HepG2 (cell line): Measurements from ENCODE around the gene KLF11. TPM values are rescaled to one million over a fixed set of nuclear protein-coding genes. Genes with fewer than 3 reads are reported as not detected.

ENCODE experiments used
- ATF7 ChIP-seq, 2 experiments: fragments of 450-650 bp in 1 of 2; sonication (generic) in 1 of 2; formaldehyde crosslinking in 1 of 2; IDR thresholded peaks; 2 replicates each; pipeline versions ENCODE4 v1.4.0 to v1.6.1; 2016 to 2020; ENCODE audit warnings: antibody characterized with exemption in 1 of 2, mild to moderate bottlenecking in 1 of 2, missing genetic modification reagents in 1 of 2
- FOXO1 ChIP-seq: sonication (generic); formaldehyde crosslinking; IDR thresholded peaks from 2 replicates; pipeline ENCODE4 v1.4.0; 2020; ENCODE audit warnings: missing genetic modification reagents
- GPN1 ChIP-seq: sonication (generic); formaldehyde crosslinking; IDR thresholded peaks from 2 replicates; pipeline ENCODE4 v1.5.1; 2020; ENCODE audit warnings: missing genetic modification reagents, borderline replicate concordance
- HIVEP1 ChIP-seq: sonication (generic); formaldehyde crosslinking; IDR thresholded peaks from 2 replicates; pipeline ENCODE4 v1.4.0; 2020; ENCODE audit warnings: mild to moderate bottlenecking, missing genetic modification reagents
- HMG20A ChIP-seq: IDR thresholded peaks from 2 replicates; pipeline ENCODE4 v1.6.1; 2016; ENCODE audit warnings: borderline replicate concordance
- HMGA1 ChIP-seq: sonication (generic); formaldehyde crosslinking; conservative IDR thresholded peaks from 2 replicates; pipeline ENCODE4 v1.4.0; 2020; ENCODE audit warnings: missing genetic modification reagents
- IRF2 ChIP-seq: IDR thresholded peaks from 2 replicates; pipeline ENCODE4 v1.6.1; 2018; ENCODE audit warnings: missing genetic modification reagents, missing compliant biosample characterization
- JARID2 ChIP-seq: sonication (generic); formaldehyde crosslinking; IDR thresholded peaks from 2 replicates; pipeline ENCODE4 v1.8.1; 2023; ENCODE audit warnings: missing genetic modification reagents, inconsistent platforms; ENCODE audit not compliant: insufficient replicate concordance
- KLF16 ChIP-seq, 2 experiments: sonication (generic) in 1 of 2; formaldehyde crosslinking in 1 of 2; IDR thresholded peaks; 2 replicates each; pipeline versions ENCODE4 v1.6.1 to v1.8.0; 2016 to 2023; ENCODE audit warnings: missing genetic modification reagents in 2 of 2, missing compliant biosample characterization in 1 of 2
- NFATC3 ChIP-seq: sonication (generic); formaldehyde crosslinking; IDR thresholded peaks from 2 replicates; pipeline ENCODE4 v1.5.1; 2020; ENCODE audit warnings: mild to moderate bottlenecking, missing genetic modification reagents
- NRL ChIP-seq: sonication (generic); formaldehyde crosslinking; IDR thresholded peaks from 2 replicates; pipeline ENCODE4 v1.5.0; 2020; ENCODE audit warnings: missing genetic modification reagents, mild to moderate bottlenecking, moderate library complexity, borderline replicate concordance
- PHF8 ChIP-seq: sonication (generic); formaldehyde crosslinking; IDR thresholded peaks from 2 replicates; pipeline ENCODE4 v1.5.0; 2020; ENCODE audit warnings: missing genetic modification reagents
- PLRG1 ChIP-seq: fragments of 450-650 bp; conservative IDR thresholded peaks from 2 replicates; pipeline ENCODE4 v1.6.1; 2016
- RAD21 ChIP-seq: fragments of 450-650 bp; formaldehyde crosslinking; IDR thresholded peaks from 2 replicates; pipeline ENCODE4 v1.5.0; 2020; ENCODE audit warnings: mild to moderate bottlenecking
- RARG ChIP-seq: sonication (generic); formaldehyde crosslinking; IDR thresholded peaks from 2 replicates; pipeline ENCODE4 v1.4.0; 2020; ENCODE audit warnings: low read depth, mild to moderate bottlenecking, missing genetic modification reagents
- RFX1 ChIP-seq: fragments of 450-650 bp; IDR thresholded peaks from 2 replicates; pipeline ENCODE4 v1.6.1; 2017
- RNF2 ChIP-seq: fragments of 450-650 bp; conservative IDR thresholded peaks from 2 replicates; pipeline ENCODE4 v1.6.1; 2016; ENCODE audit warnings: low read depth
- SATB2 ChIP-seq: sonication (generic); formaldehyde crosslinking; IDR thresholded peaks from 2 replicates; pipeline ENCODE4 v1.5.0; 2020; ENCODE audit warnings: missing genetic modification reagents
- TEAD2 ChIP-seq: sonication (generic); formaldehyde crosslinking; IDR thresholded peaks from 2 replicates; pipeline ENCODE4 v1.9.0; 2021; ENCODE audit warnings: missing genetic modification reagents
- TP53 ChIP-seq: sonication (generic); formaldehyde crosslinking; conservative IDR thresholded peaks from 2 replicates; pipeline ENCODE4 v1.4.0; 2020; ENCODE audit warnings: missing genetic modification reagents
- ZNF20 ChIP-seq: sonication (generic); formaldehyde crosslinking; IDR thresholded peaks from 2 replicates; pipeline ENCODE4 v1.4.0; 2020; ENCODE audit warnings: mild to moderate bottlenecking, moderate library complexity, missing genetic modification reagents
- ZNF230 ChIP-seq: sonication (generic); formaldehyde crosslinking; IDR thresholded peaks from 2 replicates; pipeline ENCODE4 v1.4.0; 2020; ENCODE audit warnings: mild to moderate bottlenecking, missing genetic modification reagents
- ZNF34 ChIP-seq: sonication (generic); formaldehyde crosslinking; IDR thresholded peaks from 2 replicates; pipeline ENCODE4 v1.4.0; 2020; ENCODE audit warnings: mild to moderate bottlenecking, missing genetic modification reagents, borderline replicate concordance
- ZNF460 ChIP-seq: sonication (generic); formaldehyde crosslinking; IDR thresholded peaks from 2 replicates; pipeline ENCODE4 v1.5.1; 2020; ENCODE audit warnings: missing genetic modification reagents, mild to moderate bottlenecking, borderline replicate concordance
- ZNF484 ChIP-seq: sonication (generic); formaldehyde crosslinking; IDR thresholded peaks from 2 replicates; pipeline ENCODE4 v1.5.1; 2020; ENCODE audit warnings: mild to moderate bottlenecking, low read depth, missing genetic modification reagents, borderline replicate concordance
- ZNF558 ChIP-seq: sonication (generic); formaldehyde crosslinking; IDR thresholded peaks from 2 replicates; pipeline ENCODE4 v1.9.0; 2022; ENCODE audit warnings: mild to moderate bottlenecking, missing genetic modification reagents, borderline replicate concordance
- ZNF564 ChIP-seq: sonication (generic); formaldehyde crosslinking; IDR thresholded peaks from 2 replicates; pipeline ENCODE4 v1.8.1; 2023; ENCODE audit warnings: mild to moderate bottlenecking, missing genetic modification reagents
- ZNF639 ChIP-seq: conservative IDR thresholded peaks from 2 replicates; pipeline ENCODE4 v1.6.1; 2018; ENCODE audit warnings: missing genetic modification reagents
- ZNF737 ChIP-seq: sonication (generic); formaldehyde crosslinking; IDR thresholded peaks from 2 replicates; pipeline ENCODE4 v1.5.0; 2020; ENCODE audit warnings: missing genetic modification reagents, mild to moderate bottlenecking, borderline replicate concordance
- ZNF773 ChIP-seq: sonication (generic); formaldehyde crosslinking; IDR thresholded peaks from 2 replicates; pipeline ENCODE4 v1.4.0; 2020; ENCODE audit warnings: missing genetic modification reagents, borderline replicate concordance
- ZNF775 ChIP-seq: sonication (generic); formaldehyde crosslinking; IDR thresholded peaks from 2 replicates; pipeline ENCODE4 v1.4.0; 2020; ENCODE audit warnings: missing genetic modification reagents, mild to moderate bottlenecking, moderate library complexity, borderline replicate concordance
- ZNF816 ChIP-seq: sonication (generic); formaldehyde crosslinking; IDR thresholded peaks from 2 replicates; pipeline ENCODE4 v1.8.0; 2022; ENCODE audit warnings: missing genetic modification reagents, mild to moderate bottlenecking, borderline replicate concordance
- polyA plus RNA-seq, 8 experiments: library from polyadenylated mRNA; depleted of rRNA in 3 of 8; stranded (reverse) in 7 of 8; unstranded in 1 of 8; fragments of >200 nt; fragmentation: Illumina TruSeq in 4 of 8; extraction: Trizol in 4 of 8; gene quantifications; 2 replicates each; pipeline versions ENCODE4 v1.2.1 to v1.2.3, GENCODE V29; 2011 to 2016; ENCODE audit warnings: low read depth in 4 of 8, missing spikeins in 1 of 8, mixed read lengths in 1 of 8; ENCODE audit not compliant: insufficient read depth in 1 of 8
- total RNA-seq, 5 experiments: library from RNA; depleted of rRNA; stranded (reverse); fragments of >200 nt; fragmentation: Illumina TruSeq; extraction: Trizol; gene quantifications; 2 replicates each; pipeline ENCODE4 v1.2.3, GENCODE V29; 2016; ENCODE audit warnings: low read depth in 1 of 5

KLF11 gene
- total and polyA plus RNA-seq, 2 of the 13 experiments (the other 11 are each of a cell fraction or from before 2014, with no cell fraction given): 2.5 to 11.8 TPM

- TF ChIP-seq ATF7 (IDR thresholded peaks at IDR 0.05) (no peak), ATF7 (CRISPR knock-in tag; IDR thresholded peaks at IDR 0.05) (no peak), RNF2 (no peak), SATB2 (CRISPR knock-in tag) (no peak), KLF16 (CRISPR knock-in tag; IDR thresholded peaks at IDR 0.05) (no peak), NFATC3 (CRISPR knock-in tag) (no peak), IRF2 (no peak), RARG (CRISPR knock-in tag) (no peak), TP53 (CRISPR knock-in tag) (no peak), ZNF775 (CRISPR knock-in tag) (no peak), HIVEP1 (peak; percentile 34; the same call in 1 of the 2 replicates), ZNF737 (CRISPR knock-in tag) (no peak), NRL (CRISPR knock-in tag) (no peak), ZNF230 (CRISPR knock-in tag) (no peak), RAD21 (CRISPR knock-in tag) (no peak), ZNF484 (CRISPR knock-in tag) (no peak), ZNF816 (CRISPR knock-in tag) (0 out of 2 replicates have a peak, but pooled peaks have one; percentile 34), HMG20A (CRISPR knock-in tag) (peak; percentile 30; the same call in 1 of the 2 replicates), ZNF20 (CRISPR knock-in tag) (no peak), ZNF773 (CRISPR knock-in tag) (no peak), RFX1 (no peak), JARID2 (CRISPR knock-in tag) (no peak), ZNF639 (no peak), ZNF564 (CRISPR knock-in tag) (no peak), PHF8 (CRISPR knock-in tag) (no peak), ZNF460 (CRISPR knock-in tag) (no peak), TEAD2 (CRISPR knock-in tag) (no peak), PLRG1 (no peak), ZNF558 (CRISPR knock-in tag) (no peak), GPN1 (CRISPR knock-in tag) (no peak), ZNF34 (CRISPR knock-in tag) (no peak), FOXO1 (CRISPR knock-in tag) (no peak), HMGA1 (CRISPR knock-in tag) (no peak)
These were observed 19.6 kb downstream of the KLF11 start (continued) for GRCh38 chr2:10062931-10063365.
